T-helper 1 cell (primary cell): ENCODE measurements around the gene CYP3A7.
"Not testable (repeated sequence)": the region's sequence is repeated elsewhere in the genome, so short reads cannot be mapped to it uniquely, and the experiment has no call there.

Source experiments
- DNase-seq, 5 donors: peaks; one replicate each; pipeline ENCODE4 v3.0.0-alpha.2; 2012 to 2020
- total RNA-seq, 4 donors: gene quantifications; one replicate each; lab custom pipeline; 2026; lab: John Stamatoyannopoulos, UW

The CYP3A7 gene
- 0 reads per million in 4 donors for total RNA-seq

GRCh38 chr7:99734987-99735386 lies at the start of gene CYP3A7:
TSS of gene CYP3A7 (minus strand) at chr7:99735196. CDS start at chr7:99735093, 103 bp downstream.
- DNase-seq, result no peak

DNA sequence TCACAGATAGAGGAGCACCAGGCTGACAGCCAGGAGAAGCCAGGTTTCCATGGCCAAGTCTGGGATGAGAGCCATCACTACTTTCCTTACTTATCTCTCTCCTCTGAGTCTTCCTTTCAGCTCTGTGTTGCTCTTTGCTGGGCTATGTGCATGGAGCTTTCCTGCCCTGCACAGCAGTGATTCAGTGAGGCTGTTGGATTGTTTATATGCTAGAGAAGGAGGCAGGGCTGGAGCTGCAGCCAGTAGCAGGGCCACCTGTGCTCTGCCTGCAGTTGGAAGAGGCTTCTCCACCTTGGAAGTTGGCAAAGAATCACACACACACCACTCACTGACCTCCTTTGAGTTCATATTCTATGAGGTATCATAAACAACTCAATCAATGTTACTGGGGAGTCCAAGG lies 49.0 kb upstream of the CYP3A7 start, which contains the start of gene CYP3A4:
TSS of gene CYP3A4 (minus strand) at position 178 of the 400 bp plus-strand sequence. CDS start at position 75, 103 bp downstream.
- no peak for DNase-seq

GRCh38 chr7:99782012-99782953 lies 47.3 kb upstream of the CYP3A7 start:
- DNase-seq, result no peak

DNA sequence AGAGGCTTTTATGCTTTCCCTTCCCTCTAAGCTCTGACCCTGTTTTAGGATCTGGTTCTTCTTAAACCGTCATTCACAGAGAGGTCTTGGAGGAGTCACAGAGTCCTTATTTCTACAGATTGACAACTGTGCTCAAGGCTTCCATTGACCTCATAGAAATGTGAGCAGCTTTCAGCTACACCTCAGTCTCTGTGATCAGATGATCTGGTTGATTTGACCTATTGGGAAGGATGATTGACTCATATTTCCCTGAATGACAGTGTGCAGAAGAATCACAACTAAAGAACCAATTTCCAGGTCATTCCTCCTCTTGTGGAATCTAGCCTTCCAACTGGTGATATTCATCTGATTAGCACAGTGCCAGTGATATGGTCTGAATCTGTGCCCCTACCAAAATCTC lies 45.6 kb upstream of the CYP3A7 start:
- DNase-seq, result no peak

- DNase-seq, result no peak
These were observed 45.0 kb upstream of the CYP3A7 start for GRCh38 chr7:99779949-99780348.

- no peak for DNase-seq
These were observed 43.9 kb upstream of the CYP3A7 start for GRCh38 chr7:99778880-99779279.

GRCh38 chr7:99773395-99773794 lies 38.4 kb upstream of the CYP3A7 start:
- DNase-seq, result not testable (repeated sequence)

DNA sequence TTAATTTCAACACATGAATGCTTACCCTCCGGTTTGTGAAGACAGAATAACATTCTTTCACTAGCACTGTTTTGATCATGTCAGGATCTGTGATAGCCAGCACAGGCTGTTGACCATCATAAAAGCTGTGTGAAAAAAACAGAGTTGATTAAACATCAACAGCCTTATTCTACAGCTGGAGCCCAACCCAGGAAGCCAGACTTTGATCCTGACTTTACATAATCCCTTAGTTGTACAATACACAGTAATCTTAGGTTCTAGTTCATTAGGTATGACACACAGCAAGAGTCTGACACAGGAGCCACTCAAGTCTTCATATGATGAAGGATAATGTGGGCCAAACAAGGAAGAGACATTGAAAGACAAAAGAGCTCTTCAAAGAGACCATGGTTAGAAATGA lies 37.6 kb upstream of the CYP3A7 start:
- no peak for DNase-seq

- DNase-seq, result not testable (repeated sequence)
These were observed 34.5 kb upstream of the CYP3A7 start for GRCh38 chr7:99769494-99769893.

- no peak for DNase-seq
These were observed 33.5 kb upstream of the CYP3A7 start for GRCh38 chr7:99768471-99768870.

DNA sequence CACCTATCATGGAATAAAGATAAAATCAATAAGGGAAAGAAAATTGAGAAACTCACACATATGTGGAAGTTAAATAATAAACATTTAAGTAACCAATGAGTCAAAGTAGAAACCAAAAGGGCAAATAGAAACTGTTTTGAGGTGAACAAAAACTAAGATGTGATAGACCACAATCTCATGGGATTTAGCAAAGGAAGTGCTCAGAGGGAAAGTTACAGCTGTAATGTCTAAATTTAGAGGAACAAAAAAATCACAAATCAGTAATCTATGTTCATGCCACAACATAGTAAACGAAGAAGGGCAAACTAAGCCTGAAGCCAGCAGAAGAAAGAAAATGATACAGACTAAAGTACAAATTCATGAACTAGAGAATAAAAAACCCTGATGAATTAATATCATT lies 32.7 kb upstream of the CYP3A7 start:
- no peak for DNase-seq

- no peak for DNase-seq
These were observed 31.6 kb upstream of the CYP3A7 start for GRCh38 chr7:99766484-99767099.

DNA sequence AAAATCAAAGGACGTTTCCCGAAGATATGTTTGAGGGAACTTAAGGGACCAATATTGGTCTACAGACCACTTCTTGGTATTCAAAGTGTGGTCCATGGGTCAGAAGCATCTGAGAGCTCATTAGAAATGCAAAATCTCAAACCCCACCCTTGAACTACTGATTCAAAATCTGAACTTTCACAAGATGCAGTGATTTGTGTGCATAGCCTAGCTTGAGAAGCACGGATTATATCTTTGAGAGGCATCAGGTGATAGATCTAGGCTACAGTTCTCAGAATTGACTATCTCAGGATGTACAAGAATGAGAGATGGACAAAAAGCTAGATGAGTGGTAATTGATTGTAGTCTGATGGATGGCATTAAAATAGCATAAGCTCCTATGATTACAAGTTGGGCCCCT lies 29.5 kb upstream of the CYP3A7 start:
- DNase-seq, result no peak

DNA sequence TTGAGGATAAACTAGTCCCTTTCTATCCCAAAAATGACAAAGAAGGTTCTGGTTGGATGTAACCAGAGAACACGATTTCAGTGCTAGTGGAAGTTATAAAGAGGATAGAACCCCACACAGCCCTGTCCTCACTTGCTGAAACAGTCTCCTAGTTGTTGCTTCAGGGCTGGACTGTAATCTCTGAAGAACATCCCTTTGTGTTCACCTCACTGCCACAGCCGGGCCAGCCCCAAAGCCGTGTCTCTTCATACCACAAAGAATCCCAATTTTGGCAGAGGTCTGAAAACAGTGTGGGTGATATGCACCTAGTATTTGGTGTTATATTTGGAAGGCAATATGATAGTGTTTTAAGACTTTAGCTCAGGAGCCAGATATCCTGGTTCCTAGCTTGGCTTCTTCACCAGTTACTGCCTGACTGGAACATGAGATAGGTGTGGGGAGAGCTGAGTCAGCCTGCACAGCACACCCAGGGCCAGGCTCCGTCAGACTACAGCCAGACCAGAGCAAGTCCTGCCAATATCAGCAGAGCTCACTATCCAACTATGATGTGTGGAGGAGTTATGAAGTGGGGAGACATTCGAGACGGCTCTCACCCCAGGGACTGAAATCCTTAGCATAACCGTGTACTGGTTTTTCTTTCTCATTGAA lies 27.8 kb upstream of the CYP3A7 start:
- no peak for DNase-seq

- no peak for DNase-seq
These were observed 20.1 kb upstream of the CYP3A7 start for GRCh38 chr7:99755085-99755484.

GRCh38 chr7:99752356-99752755 lies 17.4 kb upstream of the CYP3A7 start:
- no peak for DNase-seq

- not testable (repeated sequence) for DNase-seq
These were observed 16.5 kb upstream of the CYP3A7 start for GRCh38 chr7:99751322-99752052.

DNA sequence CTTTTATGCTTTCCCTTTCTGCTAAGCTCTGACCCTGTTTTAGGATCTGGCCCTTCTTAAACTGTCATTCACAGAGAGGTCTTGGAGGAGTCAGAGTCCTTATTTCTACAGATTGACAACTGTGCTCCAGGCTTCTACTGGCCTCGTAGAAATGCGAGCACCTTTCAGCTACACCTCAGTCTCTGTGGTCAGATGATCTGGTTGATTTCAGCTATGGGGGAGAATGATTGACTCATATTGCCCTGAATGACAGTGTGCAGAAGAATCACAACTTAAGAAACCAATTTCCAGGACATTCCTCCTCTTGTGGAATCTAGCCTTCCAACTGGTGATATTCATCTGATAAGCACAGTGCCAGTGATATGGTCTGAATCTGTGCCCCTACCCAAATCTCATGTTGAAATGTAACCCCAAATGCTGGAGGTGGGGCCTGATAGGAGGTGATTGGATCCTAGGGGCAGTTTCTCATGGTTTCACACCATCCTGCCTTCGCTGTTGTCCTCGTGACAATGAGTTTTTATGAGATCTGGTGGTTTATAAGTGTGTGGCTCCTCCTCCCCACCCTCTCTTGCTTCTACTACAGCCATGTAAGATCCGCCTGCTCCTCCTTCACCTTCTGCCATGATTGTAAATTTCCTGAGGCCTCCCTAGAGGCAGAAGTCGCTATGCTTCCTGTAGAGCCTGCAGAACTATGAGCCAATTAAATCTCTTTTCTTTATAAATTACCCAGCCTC lies 14.0 kb upstream of the CYP3A7 start:
- no peak for DNase-seq

GRCh38 chr7:99746915-99747314 lies 11.9 kb upstream of the CYP3A7 start:
- not testable (repeated sequence) for DNase-seq

DNA sequence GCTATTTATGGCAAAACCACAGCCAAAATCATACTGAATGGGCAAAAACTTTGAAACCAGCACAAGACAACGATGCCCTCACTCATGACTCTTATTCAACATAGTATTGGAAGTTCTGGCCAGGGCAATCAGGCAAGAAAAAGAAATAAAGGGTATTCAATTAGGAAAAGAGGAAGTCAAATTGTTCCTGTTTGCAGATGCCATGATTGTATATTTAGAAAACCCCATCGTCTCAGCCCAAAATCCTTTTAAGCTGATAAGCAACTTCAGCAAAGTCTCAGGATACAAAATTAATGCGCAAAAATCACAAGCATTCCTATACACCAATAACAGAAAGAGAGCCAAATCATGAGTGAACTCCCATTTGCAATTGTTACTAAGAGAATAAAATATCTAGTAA lies 10.4 kb upstream of the CYP3A7 start:
- not testable (repeated sequence) for DNase-seq

DNA sequence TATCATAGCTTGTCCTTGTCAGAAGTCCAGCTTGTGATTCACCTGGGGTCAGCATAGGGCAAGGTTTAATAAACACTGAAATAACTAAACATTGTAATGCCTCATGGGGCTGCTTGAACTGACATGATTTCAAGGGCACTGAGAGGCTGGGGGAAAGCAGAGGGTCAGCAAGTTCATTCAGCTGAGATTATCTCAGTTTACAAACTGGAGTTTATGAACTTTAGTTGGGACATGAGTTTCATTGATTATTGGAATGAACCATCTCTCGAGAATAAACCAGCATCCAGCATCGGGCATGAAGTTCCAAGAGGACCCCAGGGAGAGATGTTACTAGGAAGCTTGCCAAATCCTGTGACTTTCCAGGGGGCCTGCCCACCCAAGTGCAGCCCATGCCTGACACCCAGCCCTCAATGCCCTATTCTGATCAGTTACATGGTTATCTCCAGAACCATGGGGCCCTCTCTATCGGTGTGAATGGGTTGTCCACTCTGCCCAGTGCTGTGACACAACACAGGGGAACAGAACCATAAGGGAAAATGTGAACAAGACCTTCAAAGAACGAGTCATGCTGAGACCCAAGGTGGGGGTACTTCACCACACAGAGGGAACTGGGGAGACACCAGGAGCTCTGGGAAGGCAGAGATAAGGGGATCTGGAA lies 7.9 kb upstream of the CYP3A7 start:
- DNase-seq, result no peak
